K562 (cell line): ENCODE data around the gene ZSCAN2. TPM values are rescaled to one million over a fixed set of nuclear protein-coding genes. Genes with fewer than 3 reads are reported as not detected.

Experiments used
- CREB3 ChIP-seq: fragments of 450-650 bp; conservative IDR thresholded peaks from 2 replicates; pipeline ENCODE4 v1.6.1; 2016; ENCODE audit warnings: missing genetic modification characterization, low read depth, mild to moderate bottlenecking, missing compliant biosample characterization, moderate library complexity
- DPF2 ChIP-seq: fragments of 450-650 bp; IDR thresholded peaks from 2 replicates; pipeline ENCODE4 v1.6.1; 2016
- HOXB6 ChIP-seq: fragments of 250-450 bp; sonication (Bioruptor Pico); IDR thresholded peaks from 2 replicates; pipeline ENCODE4 v1.5.1; 2022; ENCODE audit warnings: mild to moderate bottlenecking, borderline replicate concordance
- ID3 ChIP-seq, 2 experiments: fragments of 250-450 bp in 1 of 2; fragments of 450-650 bp in 1 of 2; sonication (Bioruptor Pico) in 1 of 2; IDR thresholded peaks; 2 replicates each; pipeline versions ENCODE4 v1.6.1 to v1.8.0; 2016 to 2021; ENCODE audit warnings: mild to moderate bottlenecking in 2 of 2, moderate library complexity in 2 of 2, missing compliant biosample characterization in 1 of 2, missing genetic modification characterization in 1 of 2
- NR2C1 ChIP-seq, 2 experiments: fragments of 450-650 bp; IDR thresholded peaks; 2 replicates each; pipeline ENCODE4 v1.6.1; 2017; ENCODE audit warnings: mild to moderate bottlenecking in 2 of 2, antibody characterized with exemption in 1 of 2, inconsistent platforms in 1 of 2, missing compliant biosample characterization in 1 of 2, missing genetic modification characterization in 1 of 2
- PTRF ChIP-seq: fragments of 450-650 bp; IDR thresholded peaks from 2 replicates; pipeline ENCODE4 v1.6.1; 2016; ENCODE audit warnings: mild to moderate bottlenecking, missing genetic modification characterization, missing compliant biosample characterization
- SMARCC2 ChIP-seq: fragments of 450-650 bp; IDR thresholded peaks from 2 replicates; pipeline ENCODE4 v1.6.1; 2017; ENCODE audit warnings: antibody characterized with exemption, moderate library complexity, mild to moderate bottlenecking, low read depth
- ZBTB9 ChIP-seq: fragments of 450-650 bp; formaldehyde crosslinking; IDR thresholded peaks from 2 replicates; pipeline ENCODE4 v1.4.0; 2020; ENCODE audit warnings: mild to moderate bottlenecking, moderate library complexity
- ZNF639 ChIP-seq, 2 experiments: fragments of 200-800 bp in 1 of 2; sonication (Bioruptor generic) in 1 of 2; sonication (generic) in 1 of 2; formaldehyde crosslinking in 1 of 2; IDR thresholded peaks in 1 of 2; conservative IDR thresholded peaks in 1 of 2; 2 replicates each; pipeline versions ENCODE4 v1.5.0 to v1.6.1; 2016 to 2020; ENCODE audit warnings: missing compliant biosample characterization in 1 of 2, missing genetic modification characterization in 1 of 2, missing genetic modification reagents in 1 of 2
- ZNF780A ChIP-seq: fragments of 250-450 bp; sonication (Bioruptor Pico); IDR thresholded peaks from 2 replicates; pipeline ENCODE4 v1.5.0; 2021; ENCODE audit warnings: mild to moderate bottlenecking
- polyA plus RNA-seq, 8 experiments: library from polyadenylated mRNA; depleted of rRNA in 4 of 8; stranded (reverse) in 5 of 8; unstranded in 3 of 8; fragments of >200 nt; fragmentation: Nextera tagmentation in 2 of 8; fragmentation: Illumina TruSeq in 1 of 8; extraction: Ambion mirVana in 2 of 8; extraction: Trizol in 1 of 8; gene quantifications; 2 replicates each; pipeline versions ENCODE4 v1.2.1 to v1.2.3, GENCODE V29; 2011 to 2014; ENCODE audit warnings: inconsistent platforms in 1 of 8, missing spikeins in 1 of 8
- total RNA-seq, 7 experiments: library from RNA; depleted of rRNA in 6 of 7; stranded (reverse); fragments of >200 nt in 6 of 7; fragmentation: Illumina TruSeq in 2 of 7; extraction: Trizol in 2 of 7; gene quantifications; 2 replicates each; pipeline versions ENCODE4 v1.2.1 to v1.2.3, GENCODE V29; 2011 to 2021; ENCODE audit warnings: low replicate concordance in 1 of 7

Gene ZSCAN2
- total and polyA plus RNA-seq, 9 of the 15 experiments (the other 6 are each of a cell fraction or from before 2014, with no cell fraction given), result 1.7 to 14.2 (median 6.6) TPM

GRCh38 chr15:84653584-84653909, 52.7 kb downstream of the ZSCAN2 start (continued):
- TF ChIP-seq ZNF639 (CRISPR knock-in tag; conservative IDR thresholded peaks at IDR 0.05 in 1 of 2, IDR thresholded peaks at IDR 0.05 in 1 of 2), result no peak
- TF ChIP-seq SMARCC2, result no peak
- no peak for TF ChIP-seq HOXB6 (CRISPR knock-in tag)
- TF ChIP-seq ID3 (CRISPR knock-in tag; IDR thresholded peaks at IDR 0.05), result no peak
- TF ChIP-seq ID3 (tag; IDR thresholded peaks at IDR 0.05), result 0 out of 2 replicates have a peak, but pooled peaks have one; percentile 61
- TF ChIP-seq ZBTB9, result no peak
- peak; percentile 80; the same call in 1 of the 2 replicates for TF ChIP-seq CREB3 (tag)
- TF ChIP-seq NR2C1 (IDR thresholded peaks at IDR 0.05), result no peak
- TF ChIP-seq NR2C1 (tag; IDR thresholded peaks at IDR 0.05), result peak; percentile 35; the same call in 1 of the 2 replicates
- no peak for TF ChIP-seq DPF2
- no peak for TF ChIP-seq ZNF780A (CRISPR knock-in tag)
- peak; percentile 48; the same call in 1 of the 2 replicates for TF ChIP-seq PTRF
